Ishikawa (cell line): ENCODE results near the gene KISS1R.

ENCODE experiments used
- EP300 ChIP-seq: IDR thresholded peaks from 2 replicates; pipeline ENCODE4 v1.6.1; 2012; ENCODE audit warnings: borderline replicate concordance
- FOXM1 ChIP-seq: IDR thresholded peaks from 2 replicates; pipeline ENCODE4 v1.6.1; 2012; ENCODE audit warnings: low read depth, borderline replicate concordance
- REST ChIP-seq: IDR thresholded peaks from 2 replicates; pipeline ENCODE4 v1.6.1; 2012; ENCODE audit warnings: low read depth, mild to moderate bottlenecking
- TAF1 ChIP-seq: IDR thresholded peaks from 2 replicates; pipeline ENCODE4 v1.6.1; 2012; ENCODE audit warnings: low read depth, mild to moderate bottlenecking
- TCF12 ChIP-seq: IDR thresholded peaks from 2 replicates; pipeline ENCODE4 v1.6.1; 2012; ENCODE audit warnings: low read depth
- USF1 ChIP-seq: IDR thresholded peaks from 2 replicates; pipeline ENCODE4 v1.6.1; 2012
- YY1 ChIP-seq: IDR thresholded peaks from 2 replicates; pipeline ENCODE4 v1.6.1; 2012; ENCODE audit warnings: low read depth
- TF ChIP-seq, protein P1 (sequence below): IDR thresholded peaks from 2 replicates; pipeline ENCODE4 v1.6.1; 2012

- TF ChIP-seq TCF12 (peak; percentile 24; the same call in 1 of the 2 replicates), REST (no peak), TAF1 (no peak), YY1 (no peak), FOXM1 (no peak), EP300 (no peak), USF1 (no peak)
- TF ChIP-seq, protein P1, sequence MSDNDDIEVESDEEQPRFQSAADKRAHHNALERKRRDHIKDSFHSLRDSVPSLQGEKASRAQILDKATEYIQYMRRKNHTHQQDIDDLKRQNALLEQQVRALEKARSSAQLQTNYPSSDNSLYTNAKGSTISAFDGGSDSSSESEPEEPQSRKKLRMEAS: no peak
Observed at GRCh38 chr19:952680-953444, 35.7 kb downstream of the KISS1R start.
